Loucy (cell line): Measurements from ENCODE around the gene DDR2.

Experiments
- H2AFZ ChIP-seq: fragments of 200-600 bp; sonication (generic); 2 replicates; pipeline ENCODE4 v1.6.0; 2016; ENCODE audit warnings: antibody characterized with exemption, mild to moderate bottlenecking, low read length, moderate library complexity
- H3F3A ChIP-seq: fragments of 200-600 bp; 2 replicates; pipeline ENCODE4 v1.6.0; 2016; ENCODE audit warnings: antibody characterized with exemption, low read depth, mild to moderate bottlenecking
- H3K27me3 ChIP-seq: fragments of 200-600 bp; sonication (generic); 2 replicates; pipeline ENCODE4 v1.6.1; 2014; ENCODE audit warnings: low read length, mild to moderate bottlenecking; ENCODE audit not compliant: insufficient read depth, poor library complexity, severe bottlenecking
- H3K36me3 ChIP-seq: fragments of 200-600 bp; sonication (generic); 2 replicates; pipeline ENCODE4 v1.6.1; 2016; ENCODE audit warnings: low read length; ENCODE audit not compliant: insufficient read depth
- H3K4me1 ChIP-seq: fragments of 200-600 bp; sonication (generic); 2 replicates; pipeline ENCODE4 v1.5.1; 2014; ENCODE audit warnings: low read length, mild to moderate bottlenecking; ENCODE audit not compliant: insufficient read depth, poor library complexity, severe bottlenecking
- H3K4me2 ChIP-seq: fragments of 200-600 bp; sonication (generic); 2 replicates; pipeline ENCODE4 v1.6.0; 2014; ENCODE audit warnings: antibody characterized with exemption, low read length, low read depth, mild to moderate bottlenecking; ENCODE audit not compliant: poor library complexity, severe bottlenecking
- H3K4me3 ChIP-seq: fragments of 200-600 bp; sonication (generic); 2 replicates; pipeline ENCODE4 v1.5.1; 2014; ENCODE audit warnings: low read length, mild to moderate bottlenecking, mixed read lengths; ENCODE audit not compliant: poor library complexity, severe bottlenecking
- H3K79me2 ChIP-seq: fragments of 200-600 bp; sonication (generic); 2 replicates; pipeline ENCODE4 v1.6.1; 2014; ENCODE audit warnings: low read length; ENCODE audit not compliant: insufficient read depth
- H3K9ac ChIP-seq: fragments of 200-600 bp; sonication (generic); 2 replicates; pipeline ENCODE4 v1.6.0; 2014; ENCODE audit warnings: mild to moderate bottlenecking, low read depth, low read length, moderate library complexity; ENCODE audit not compliant: poor library complexity, severe bottlenecking
- H3K9me2 ChIP-seq: fragments of 200-600 bp; sonication (generic); replicated peaks from 2 replicates; pipeline ENCODE4 v1.6.1; 2016; ENCODE audit warnings: low read depth, low read length, mixed read lengths
- H3K9me3 ChIP-seq: fragments of 200-600 bp; sonication (generic); 2 replicates; pipeline ENCODE4 v1.6.1; 2014; ENCODE audit warnings: mild to moderate bottlenecking, antibody characterized with exemption, low read length, low read depth; ENCODE audit not compliant: insufficient read depth
- H4K20me1 ChIP-seq: fragments of 200-600 bp; sonication (generic); 2 replicates; pipeline ENCODE4 v1.6.0; 2014; ENCODE audit warnings: antibody characterized with exemption, low read length, mild to moderate bottlenecking; ENCODE audit not compliant: insufficient read depth, poor library complexity, severe bottlenecking
- EZH2phosphoT487 ChIP-seq: fragments of 200-600 bp; IDR thresholded peaks from 2 replicates; pipeline ENCODE4 v1.6.1; 2018; ENCODE audit warnings: antibody characterized with exemption, mild to moderate bottlenecking, moderate library complexity, borderline replicate concordance
- TF ChIP-seq, protein P1 (sequence below): fragments of 200-600 bp; sonication (generic); conservative IDR thresholded peaks from 2 replicates; pipeline ENCODE4 v1.5.1; 2014; ENCODE audit warnings: mild to moderate bottlenecking, antibody characterized with exemption, low read length

The DDR2 gene

DNA sequence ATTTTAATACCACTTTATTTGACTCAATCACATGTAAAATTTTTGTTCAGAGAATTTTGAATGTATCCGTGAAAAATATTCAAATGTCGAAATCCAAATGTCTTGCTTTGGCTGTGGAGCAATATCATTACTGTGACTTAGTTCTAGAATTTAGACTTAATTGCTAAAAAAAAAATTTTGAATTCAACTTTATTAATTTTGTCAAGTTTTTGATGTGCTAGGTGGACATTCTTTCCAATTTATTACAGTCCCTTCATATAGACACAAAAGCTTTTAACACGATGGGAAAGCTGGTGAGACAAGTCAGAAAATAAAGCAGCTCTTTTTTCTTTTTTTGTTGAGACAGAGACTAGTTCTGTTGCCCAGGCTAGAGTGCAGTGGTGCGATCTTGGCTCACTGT, 62.6 kb downstream of the DDR2 start:
- Histone ChIP-seq H3K4me2 (no peak overlapping the region), H3K9me3 (no peaks in the 10 kb centered on the region), H3F3A (no peaks in the 10 kb centered on the region), H3K9ac (no peak overlapping the region), H3K9me2 (no peaks in the 10 kb centered on the region), H4K20me1 (no peaks in the 10 kb centered on the region), H2AFZ (no peak overlapping the region), H3K4me1 (peaks cover 12% of the 10 kb centered on the region), H3K4me3 (no peak overlapping the region), H3K79me2 (no peaks in the 10 kb centered on the region), H3K27me3 (no peaks in the 10 kb centered on the region), H3K36me3 (no peaks in the 10 kb centered on the region)
- no peak for TF ChIP-seq EZH2phosphoT487
- TF ChIP-seq, protein P1, sequence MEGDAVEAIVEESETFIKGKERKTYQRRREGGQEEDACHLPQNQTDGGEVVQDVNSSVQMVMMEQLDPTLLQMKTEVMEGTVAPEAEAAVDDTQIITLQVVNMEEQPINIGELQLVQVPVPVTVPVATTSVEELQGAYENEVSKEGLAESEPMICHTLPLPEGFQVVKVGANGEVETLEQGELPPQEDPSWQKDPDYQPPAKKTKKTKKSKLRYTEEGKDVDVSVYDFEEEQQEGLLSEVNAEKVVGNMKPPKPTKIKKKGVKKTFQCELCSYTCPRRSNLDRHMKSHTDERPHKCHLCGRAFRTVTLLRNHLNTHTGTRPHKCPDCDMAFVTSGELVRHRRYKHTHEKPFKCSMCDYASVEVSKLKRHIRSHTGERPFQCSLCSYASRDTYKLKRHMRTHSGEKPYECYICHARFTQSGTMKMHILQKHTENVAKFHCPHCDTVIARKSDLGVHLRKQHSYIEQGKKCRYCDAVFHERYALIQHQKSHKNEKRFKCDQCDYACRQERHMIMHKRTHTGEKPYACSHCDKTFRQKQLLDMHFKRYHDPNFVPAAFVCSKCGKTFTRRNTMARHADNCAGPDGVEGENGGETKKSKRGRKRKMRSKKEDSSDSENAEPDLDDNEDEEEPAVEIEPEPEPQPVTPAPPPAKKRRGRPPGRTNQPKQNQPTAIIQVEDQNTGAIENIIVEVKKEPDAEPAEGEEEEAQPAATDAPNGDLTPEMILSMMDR = no peak

DNA sequence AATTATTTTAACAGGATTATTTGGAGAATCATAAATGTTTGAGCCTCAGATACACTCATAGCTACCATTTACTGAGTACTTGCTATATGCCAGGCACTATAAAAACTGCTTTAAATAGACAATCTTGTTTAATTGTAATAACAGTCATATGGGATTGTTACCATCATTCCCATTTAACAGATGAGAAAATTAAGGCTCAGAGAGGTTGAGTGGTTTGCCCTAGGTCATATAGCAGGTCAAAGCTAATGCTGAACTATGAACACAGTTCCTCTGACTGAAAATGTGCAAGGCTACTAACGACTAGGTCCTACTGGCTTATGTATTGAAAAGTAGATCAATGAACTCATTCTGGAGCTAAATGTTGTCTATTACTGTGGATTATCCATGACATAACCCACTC, 63.4 kb downstream of the DDR2 start:
- H3K79me2 ChIP-seq = no peaks in the 10 kb centered on the region
- no peaks in the 10 kb centered on the region for H3K36me3 ChIP-seq
- H3K9me3 ChIP-seq = no peaks in the 10 kb centered on the region
- no peaks in the 10 kb centered on the region for H4K20me1 ChIP-seq
- no peak overlapping the region for H2AFZ ChIP-seq
- TF ChIP-seq, protein P1 = no peak
- TF ChIP-seq EZH2phosphoT487 = no peak
- H3K4me3 ChIP-seq = no peak overlapping the region
- H3K27me3 ChIP-seq = no peaks in the 10 kb centered on the region
- no peak overlapping the region for H3K4me2 ChIP-seq
- H3K4me1 ChIP-seq = peaks cover 12% of the 10 kb centered on the region
- no peaks in the 10 kb centered on the region for H3F3A ChIP-seq
- no peaks in the 10 kb centered on the region for H3K9me2 ChIP-seq
- no peak overlapping the region for H3K9ac ChIP-seq

DNA sequence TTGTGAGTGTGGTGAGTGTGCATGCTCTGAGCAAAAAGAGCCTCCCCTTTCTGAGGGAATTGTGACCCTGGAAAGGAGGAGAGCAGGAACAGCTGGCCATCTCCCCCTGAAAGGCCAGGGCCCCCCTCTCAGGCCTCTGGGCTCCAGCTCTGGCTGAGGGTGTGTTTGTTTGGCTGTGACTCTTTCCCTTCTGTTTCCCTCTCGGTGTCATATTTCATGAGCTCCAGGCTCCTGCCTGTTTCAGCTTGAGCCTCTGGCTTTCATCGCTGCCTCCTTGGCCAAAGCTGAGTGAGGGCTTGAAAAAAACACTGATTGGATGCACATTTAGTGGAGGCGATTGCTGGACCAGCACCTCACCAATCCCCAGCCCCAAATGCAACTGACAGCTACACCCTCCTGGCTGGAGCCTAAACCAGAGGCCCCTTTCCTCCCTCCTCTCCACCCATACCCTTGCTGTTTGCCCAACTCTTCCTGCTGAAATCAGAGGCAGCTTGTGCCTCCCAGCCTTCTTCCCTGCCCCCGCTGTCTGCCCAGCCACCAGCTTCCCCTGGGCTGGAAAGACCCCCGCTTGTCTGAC, 64.1 kb downstream of the DDR2 start:
- Histone ChIP-seq H2AFZ (no peak overlapping the region; the same call in 1 of the 2 replicates), H3K4me2 (no peak overlapping the region), H3F3A (no peaks in the 10 kb centered on the region), H3K27me3 (no peaks in the 10 kb centered on the region), H3K9me2 (no peaks in the 10 kb centered on the region), H3K4me3 (no peak overlapping the region), H3K36me3 (no peaks in the 10 kb centered on the region), H3K4me1 (peaks cover 12% of the 10 kb centered on the region), H4K20me1 (no peaks in the 10 kb centered on the region), H3K9me3 (no peaks in the 10 kb centered on the region), H3K79me2 (no peaks in the 10 kb centered on the region), H3K9ac (no peak overlapping the region)
- TF ChIP-seq, protein P1 = no peak
- no peak for TF ChIP-seq EZH2phosphoT487
